NCI-H146 (cell line): Measurements from ENCODE around the gene UNC5B.

Source experiments
- DNase-seq: peaks from one replicate; lab custom pipeline; 2025; lab: John Stamatoyannopoulos, UW

The UNC5B gene

GRCh38 chr10:71239946-71240795 lies 27.8 kb downstream of the UNC5B start:
- no peak for DNase-seq

- DNase-seq, result no peak
These were observed 28.9 kb downstream of the UNC5B start for GRCh38 chr10:71241114-71241829.

GRCh38 chr10:71241830-71242621 lies 29.7 kb downstream of the UNC5B start:
- no peak for DNase-seq

GRCh38 chr10:71242622-71243009 lies 30.2 kb downstream of the UNC5B start:
- DNase-seq, result no peak

GRCh38 chr10:71243756-71244395 lies 31.5 kb downstream of the UNC5B start:
- no peak for DNase-seq

GRCh38 chr10:71244431-71245419 lies 32.4 kb downstream of the UNC5B start:
- no peak for DNase-seq

GRCh38 chr10:71245420-71246325 lies 33.3 kb downstream of the UNC5B start:
- DNase-seq, result no peak

- DNase-seq, result no peak
These were observed 34.4 kb downstream of the UNC5B start for GRCh38 chr10:71246591-71247413.

- no peak for DNase-seq
These were observed 35.0 kb downstream of the UNC5B start for GRCh38 chr10:71247414-71247705.

GRCh38 chr10:71247804-71248203 lies 35.4 kb downstream of the UNC5B start:
- DNase-seq, result no peak

GRCh38 chr10:71248210-71248609 lies 35.8 kb downstream of the UNC5B start:
- DNase-seq, result no peak

GRCh38 chr10:71249996-71250395 lies 37.6 kb downstream of the UNC5B start:
- no peak for DNase-seq

GRCh38 chr10:71250405-71250804 lies 38.0 kb downstream of the UNC5B start:
- DNase-seq, result no peak

- no peak for DNase-seq
These were observed 38.5 kb downstream of the UNC5B start for GRCh38 chr10:71250842-71251241.

- no peak for DNase-seq
These were observed 38.9 kb downstream of the UNC5B start for GRCh38 chr10:71251319-71251718.

- DNase-seq, result no peak
These were observed 39.9 kb downstream of the UNC5B start for GRCh38 chr10:71252220-71252619.

GRCh38 chr10:71253981-71254818 lies 41.8 kb downstream of the UNC5B start:
- peak; percentile 72 for DNase-seq
